GM21367 (cell line): ENCODE data around the gene PHOSPHO1.

Experiments used
- ATAC-seq: cut with Tn5 transposase; IDR thresholded peaks from one replicate; pipeline ENCODE4 v1.9.1; 2021; ENCODE audit not compliant: unreplicated experiment

Gene PHOSPHO1

GRCh38 chr17:49218941-49219913 is 11.4 kb downstream of the PHOSPHO1 start:
- ATAC-seq, result no peak

GRCh38 chr17:49217651-49218413 is 12.8 kb downstream of the PHOSPHO1 start:
- ATAC-seq, result peak; percentile 42

DNA sequence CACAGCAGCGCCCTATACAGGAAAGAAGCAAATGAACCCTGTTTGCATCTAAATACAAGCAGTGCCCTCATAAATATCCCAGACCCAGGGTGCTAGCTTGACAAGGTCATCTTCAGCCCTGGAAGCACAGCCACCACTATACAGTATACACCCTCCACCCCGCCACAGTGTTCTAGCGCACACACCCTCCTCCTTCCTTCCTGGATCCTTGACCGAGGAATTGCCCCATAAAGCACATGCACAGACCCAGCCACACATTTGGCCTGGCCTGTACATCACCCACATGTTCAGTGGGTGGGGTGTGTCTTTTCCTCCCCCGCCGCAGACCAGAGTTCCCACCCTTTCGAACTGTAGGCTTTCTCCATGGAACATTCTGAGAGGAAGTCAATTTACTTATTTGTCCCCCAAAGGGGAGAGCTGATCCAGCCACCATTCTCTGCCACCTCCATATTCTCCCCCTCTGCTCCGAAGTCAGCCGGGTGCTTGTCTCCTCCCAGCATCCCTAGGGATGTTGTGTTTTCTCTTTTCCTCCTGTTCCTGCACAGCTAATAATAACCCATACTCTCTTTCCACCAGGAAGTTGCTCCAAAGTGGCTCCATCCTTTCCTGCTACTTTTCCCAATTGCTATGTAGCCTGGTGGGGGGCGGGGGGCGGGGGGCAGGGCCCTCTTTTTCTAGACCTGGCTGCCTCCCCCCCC is 13.5 kb downstream of the PHOSPHO1 start:
- ATAC-seq, result no peak

DNA sequence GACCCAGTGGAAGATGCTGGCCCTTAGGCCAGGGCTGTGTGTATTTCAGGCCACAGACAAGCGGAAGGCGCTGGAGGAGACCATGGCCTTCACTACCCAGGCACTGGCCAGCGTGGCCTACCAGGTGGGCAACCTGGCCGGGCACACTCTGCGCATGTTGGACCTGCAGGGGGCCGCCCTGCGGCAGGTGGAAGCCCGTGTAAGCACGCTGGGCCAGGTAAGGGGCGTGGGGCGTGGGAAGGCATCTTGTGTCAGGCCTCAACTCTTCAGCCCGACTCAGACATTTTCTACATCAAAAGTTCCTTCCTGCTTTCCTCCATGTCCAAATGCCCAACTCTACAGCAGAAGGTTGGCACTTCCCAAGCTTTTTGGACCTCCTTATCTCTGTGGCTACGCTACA is 14.1 kb downstream of the PHOSPHO1 start:
- no peak for ATAC-seq

DNA sequence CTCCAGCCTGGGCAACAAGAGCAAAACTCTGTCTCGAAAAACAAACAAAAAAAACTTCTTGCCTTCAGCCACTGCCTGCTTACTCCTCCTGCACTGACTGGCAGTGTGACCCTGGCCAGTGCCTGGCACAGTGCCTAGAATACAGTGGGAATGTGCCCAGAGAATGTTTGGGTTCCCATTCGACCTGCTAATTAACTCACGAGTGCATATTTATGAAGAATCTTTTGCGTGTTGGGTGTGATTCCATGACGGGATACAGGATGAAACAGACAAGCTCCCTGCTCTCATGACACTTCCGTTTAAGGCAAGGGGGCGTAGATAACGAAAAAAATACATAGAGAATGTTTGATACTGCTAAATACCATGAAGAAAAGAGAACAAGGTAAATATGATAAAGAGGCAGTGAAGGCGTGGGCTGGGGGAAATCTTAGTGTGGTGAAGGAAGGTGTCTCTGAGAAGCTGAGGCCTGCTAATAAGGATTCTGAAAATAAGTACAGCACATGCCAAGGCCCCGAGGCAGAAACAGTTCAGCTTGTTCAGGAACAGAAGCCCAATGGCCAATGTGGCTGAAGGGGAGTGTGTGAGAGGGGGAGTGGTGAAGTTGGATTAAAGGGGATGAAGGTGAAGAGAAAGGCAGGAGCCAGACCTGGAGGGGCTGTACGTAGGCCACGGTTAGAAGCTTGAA is 15.8 kb downstream of the PHOSPHO1 start:
- ATAC-seq, result no peak

GRCh38 chr17:49213847-49214246 is 16.7 kb downstream of the PHOSPHO1 start:
- no peak for ATAC-seq

DNA sequence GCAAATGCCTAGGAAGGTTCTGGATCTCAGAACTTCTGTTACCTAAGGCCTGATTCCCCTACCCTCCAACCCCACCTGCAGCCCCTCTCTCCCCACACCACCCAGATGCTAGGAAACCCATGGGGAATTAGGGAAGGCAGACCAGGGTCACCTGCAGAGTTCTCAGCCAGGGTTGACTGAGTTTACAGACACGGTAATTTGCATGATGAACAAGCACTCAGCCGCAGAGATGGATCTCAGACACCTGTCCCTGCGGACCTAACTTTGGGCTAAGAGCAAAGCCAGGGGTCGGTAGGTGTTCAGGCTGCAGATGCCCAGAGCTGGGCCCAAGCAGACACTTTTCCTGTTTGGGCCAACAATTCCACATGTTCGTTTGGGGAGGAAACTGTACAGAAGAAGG is 17.2 kb downstream of the PHOSPHO1 start:
- no peak for ATAC-seq

- peak; percentile 44 for ATAC-seq
These were observed 20.2 kb downstream of the PHOSPHO1 start, which contains the start of the genes ABI3 and GNGT2 for GRCh38 chr17:49210158-49211029. Gene ABI3, plus strand, starts transcription at chr17:49210707. Its CDS starts 18 bp downstream, at chr17:49210725. Gene GNGT2, minus strand, starts transcription at chr17:49210574. Its CDS starts 3,152 bp downstream, at chr17:49207422.

DNA sequence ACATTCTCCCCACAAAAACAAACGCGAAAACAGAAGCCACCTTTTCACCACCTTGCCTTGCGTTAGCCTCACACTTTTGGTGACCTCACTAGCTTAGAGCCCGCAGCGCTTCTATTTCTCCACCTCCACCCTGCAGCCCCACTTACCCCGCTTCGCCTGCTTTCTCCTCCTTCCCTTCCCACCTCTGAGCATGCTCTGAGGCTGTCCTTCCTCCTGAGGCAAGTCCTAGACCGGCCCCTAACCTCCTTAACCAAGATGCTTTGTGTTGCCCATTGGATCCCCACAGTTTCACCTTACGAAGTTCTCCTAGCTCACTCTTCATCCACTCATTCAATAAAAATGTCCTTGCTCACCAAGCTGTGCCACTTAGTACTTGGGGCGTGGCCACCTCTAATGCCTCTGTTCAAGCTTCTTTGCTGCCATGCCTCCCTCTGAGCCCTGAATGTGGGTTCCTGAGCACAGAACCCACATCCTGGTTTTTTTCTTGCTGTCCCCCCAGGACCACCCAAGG is 21.5 kb downstream of the PHOSPHO1 start:
- ATAC-seq, result no peak

DNA sequence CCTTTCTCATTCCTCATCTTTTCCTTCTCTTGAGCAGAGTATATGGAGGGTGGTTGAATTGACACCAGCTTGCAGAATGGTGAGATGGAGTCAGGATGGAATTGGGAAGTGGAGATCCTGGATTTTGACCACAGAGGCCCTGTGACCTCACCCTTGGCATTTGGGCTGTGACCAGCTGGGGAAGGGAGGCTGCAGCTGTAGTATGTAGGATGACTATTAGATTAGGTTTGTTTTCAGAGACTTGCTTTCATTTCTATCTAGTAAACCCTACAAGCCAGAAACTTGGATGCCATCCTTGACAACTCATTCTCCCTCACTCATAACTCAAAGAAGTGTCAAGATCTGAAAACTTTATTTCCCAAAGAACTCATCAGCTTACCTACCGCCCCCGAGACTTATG is 26.1 kb downstream of the PHOSPHO1 start:
- no peak for ATAC-seq

- ATAC-seq, result no peak
These were observed 26.8 kb downstream of the PHOSPHO1 start for GRCh38 chr17:49203796-49204195.

GRCh38 chr17:49201481-49201927 is 29.1 kb downstream of the PHOSPHO1 start:
- ATAC-seq, result no peak

- no peak for ATAC-seq
These were observed 30.0 kb downstream of the PHOSPHO1 start for GRCh38 chr17:49200423-49201083.

DNA sequence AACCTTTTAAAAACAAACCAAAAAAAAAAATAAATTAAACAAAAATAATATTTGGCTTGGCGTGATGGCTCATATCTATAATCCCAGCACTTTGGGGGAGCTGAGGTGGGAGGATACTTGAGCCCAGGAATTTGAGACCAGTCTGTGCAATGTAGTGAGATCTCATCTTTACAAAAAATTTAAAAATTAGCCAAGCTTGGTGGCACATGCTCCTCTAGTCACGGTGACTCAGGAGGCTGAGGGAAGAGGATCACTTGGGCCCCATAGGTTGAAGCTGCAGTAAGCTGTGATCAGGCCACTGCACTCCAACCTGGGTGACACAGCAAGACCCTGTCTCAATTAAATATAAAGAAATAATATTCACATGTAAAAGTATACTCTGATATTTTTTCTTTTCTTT is 32.4 kb downstream of the PHOSPHO1 start:
- ATAC-seq, result no peak

- ATAC-seq, result no peak
These were observed 33.1 kb downstream of the PHOSPHO1 start for GRCh38 chr17:49197346-49197998.

DNA sequence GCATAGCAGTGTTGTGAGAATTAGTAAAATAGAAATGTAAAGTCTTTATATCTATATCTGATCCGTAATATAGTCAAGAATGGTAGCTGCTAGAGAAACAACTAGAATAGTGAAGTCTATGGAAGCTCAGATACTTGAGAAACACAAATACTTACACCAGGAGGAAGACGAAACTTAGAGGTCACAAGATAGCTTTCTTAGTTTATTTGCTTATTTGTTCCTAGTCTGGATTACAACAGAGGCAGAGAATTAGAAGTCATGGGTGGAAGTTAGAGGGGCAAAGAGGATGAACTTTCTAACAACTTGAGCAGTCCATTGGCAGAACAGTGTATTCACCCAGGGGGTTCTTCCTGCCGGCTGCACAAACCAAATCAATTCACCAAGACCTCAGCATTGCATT is 34.1 kb downstream of the PHOSPHO1 start:
- no peak for ATAC-seq

DNA sequence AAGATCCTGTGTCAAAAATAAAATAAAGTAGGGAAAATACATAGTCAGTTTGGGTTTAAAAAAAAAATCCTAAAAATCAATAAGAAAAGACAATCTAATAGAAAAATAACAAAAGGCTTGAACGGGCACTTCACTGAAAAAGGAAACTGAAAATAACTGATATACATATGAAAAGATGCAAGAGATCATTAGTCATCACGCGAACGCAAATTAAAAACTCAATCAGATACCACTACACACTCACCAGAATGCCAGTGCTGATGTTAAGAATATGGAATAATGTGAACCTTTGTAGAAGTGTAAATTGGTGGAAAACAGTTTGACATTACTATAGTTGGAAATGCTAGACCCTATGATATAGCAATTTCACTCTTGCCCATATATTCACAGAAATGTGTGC is 34.8 kb downstream of the PHOSPHO1 start:
- no peak for ATAC-seq

GRCh38 chr17:49194297-49194607 is 36.3 kb downstream of the PHOSPHO1 start:
- ATAC-seq, result no peak
